Natural killer cell (primary cell): ENCODE measurements around the gene PDPN. TPM values are rescaled to one million over a fixed set of nuclear protein-coding genes. Genes with fewer than 3 reads are reported as not detected.

ENCODE experiments used
- ATAC-seq, 3 donors: fragments of 150-1000 bp in 2 of 3; fragments of 200-7000 bp in 1 of 3; cut with Tn5 transposase; 1 replicate in 1 of 3; 2 replicates in 2 of 3; pipeline ENCODE4 v1.10.0; 2021; ENCODE audit warnings: mild to moderate bottlenecking in 2 of 3, moderate library complexity in 2 of 3
- DNase-seq, 2 donors: peaks; one replicate each; pipeline versions ENCODE4 v3.0.0 to v3.0.0-alpha.2; 2013 to 2021; ENCODE audit warnings: mixed read lengths in 1 of 2
- H3K27ac ChIP-seq: one replicate; pipeline ENCODE4 v1.5.1; 2013; ENCODE audit warnings: mild to moderate bottlenecking, low read length
- H3K27me3 ChIP-seq: one replicate; pipeline ENCODE4 v1.6.1; 2013; ENCODE audit warnings: low read length; ENCODE audit not compliant: control insufficient read depth, insufficient read depth
- H3K36me3 ChIP-seq: one replicate; pipeline ENCODE4 v1.6.1; 2013; ENCODE audit warnings: low read length; ENCODE audit not compliant: control insufficient read depth, insufficient read depth
- H3K4me1 ChIP-seq: one replicate; pipeline ENCODE4 v1.6.1; 2013; ENCODE audit warnings: low read length; ENCODE audit not compliant: control insufficient read depth, insufficient read depth
- H3K4me3 ChIP-seq: one replicate; pipeline ENCODE4 v1.5.1; 2013; ENCODE audit warnings: low read length
- H3K9me3 ChIP-seq: one replicate; pipeline ENCODE4 v1.6.1; 2013; ENCODE audit warnings: low read length; ENCODE audit not compliant: control insufficient read depth, insufficient read depth
- H3K27ac Mint-ChIP-seq, 2 donors: one replicate each; pipeline ENCODE4 v1.8.0; 2022; ENCODE audit warnings: mild to moderate bottlenecking in 2 of 2, mixed read lengths in 2 of 2, moderate library complexity in 1 of 2
- H3K27me3 Mint-ChIP-seq, 2 donors: one replicate each; pipeline ENCODE4 v1.8.0; 2022; ENCODE audit warnings: low read depth in 2 of 2, mixed read lengths in 2 of 2
- H3K36me3 Mint-ChIP-seq: one replicate; pipeline ENCODE4 v1.8.0; 2022; ENCODE audit warnings: mixed read lengths
- H3K4me1 Mint-ChIP-seq, 2 donors: one replicate each; pipeline ENCODE4 v1.8.0; 2022; ENCODE audit warnings: mixed read lengths in 2 of 2
- H3K4me3 Mint-ChIP-seq: one replicate; pipeline ENCODE4 v1.8.0; 2022; ENCODE audit warnings: mild to moderate bottlenecking, moderate library complexity, mixed read lengths
- H3K9me3 Mint-ChIP-seq, 2 donors: one replicate each; pipeline ENCODE4 v1.8.0; 2022; ENCODE audit warnings: mixed read lengths in 2 of 2
- CTCF ChIP-seq: fragments of 200-600 bp; IDR thresholded peaks from one replicate; pipeline ENCODE4 v1.8.0; 2022; ENCODE audit warnings: antibody characterized with exemption
- WGBS: methylation state at CpG from one replicate; pipeline ENCODE4 v1.1.7; 2013; ENCODE audit warnings: missing lambda C conversion rate; ENCODE audit not compliant: insufficient coverage; 5-methylcytosine and 5-hydroxymethylcytosine counted together
- intact Hi-C: fragments of 100-400 bp; cut with micrococcal nuclease; formaldehyde crosslinking; loops from one replicate; pipeline ENCODE4 v1.14.2; 2022
- total RNA-seq, 4 donors: library from RNA; stranded (reverse); fragments of 120-200 nt in 1 of 4; gene quantifications; one replicate each; pipeline versions ENCODE4 v1.2.3 to v1.2.4, GENCODE V29; 2013 to 2022

PDPN gene
- total RNA-seq, 3 donors from 2014 or later (not counting 1 experiment from before 2014, with no cell fraction given), result not detected

GRCh38 chr1:13539683-13540082 lies 43.9 kb upstream of the PDPN start:
- DNase-seq (no peak), ATAC-seq (no peak)
- Mint-ChIP-seq H3K36me3 (no peaks in the 10 kb centered on the region), H3K4me1 (no peaks in the 10 kb centered on the region), H3K9me3 (no peaks in the 10 kb centered on the region), H3K27me3 (no peaks in the 10 kb centered on the region), H3K4me3 (no peak overlapping the region), H3K27ac (no peak overlapping the region)
- Histone ChIP-seq H3K4me1 (no peaks in the 10 kb centered on the region), H3K36me3 (no peaks in the 10 kb centered on the region), H3K27ac (no peak overlapping the region), H3K4me3 (no peak overlapping the region), H3K27me3 (no peaks in the 10 kb centered on the region), H3K9me3 (no peaks in the 10 kb centered on the region)
- intact Hi-C loops, result no loop called here
- 93% methylated on average over 2 of the region's 2 CpGs for whole genome bisulfite sequencing
- no peak for TF ChIP-seq CTCF

- 88% methylated on average over 8 of the region's 8 CpGs for WGBS
Measured at GRCh38 chr1:13540866-13541265, 42.8 kb upstream of the PDPN start.

DNA sequence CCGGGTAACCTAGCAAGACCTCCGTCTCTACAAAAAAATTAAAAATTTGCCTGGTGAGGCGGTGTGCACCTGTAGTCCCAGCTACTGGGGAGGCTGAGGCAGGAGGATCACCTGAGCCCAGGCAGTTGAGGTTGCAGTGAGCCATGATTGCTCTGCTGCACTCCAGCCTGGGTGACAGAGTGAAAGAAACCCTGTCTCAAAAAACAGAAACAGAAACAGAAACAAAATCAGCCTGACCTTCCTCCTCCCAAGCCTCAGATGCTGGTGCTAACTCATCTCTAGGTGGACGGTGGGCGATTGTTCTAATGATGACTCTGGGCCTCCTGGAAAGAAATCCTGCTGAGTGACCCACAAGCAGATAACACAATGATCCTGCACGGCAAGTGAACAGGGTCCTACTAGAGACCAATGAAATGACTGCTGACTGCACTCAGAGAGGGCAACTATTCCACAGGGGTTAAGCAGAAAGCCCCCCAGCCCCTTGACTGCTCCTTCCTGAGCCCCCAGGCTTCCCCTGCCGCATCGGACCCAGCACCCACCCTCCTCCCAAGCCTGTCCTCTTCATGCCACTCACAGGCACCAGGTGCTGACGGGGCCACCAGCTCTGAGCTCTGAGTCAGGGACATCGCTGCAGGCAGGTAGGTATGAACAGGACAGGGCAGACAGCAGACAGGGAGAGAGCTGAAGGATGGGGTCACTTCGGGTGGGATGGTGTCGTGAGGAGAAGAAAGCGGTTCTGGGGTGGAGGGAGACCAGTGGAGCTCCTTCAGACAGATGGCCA lies 42.0 kb upstream of the PDPN start:
- Mint-ChIP-seq H3K36me3 (no peaks in the 10 kb centered on the region), H3K27me3 (peaks cover 0 to 6% of the 10 kb centered on the region in 2 donors), H3K27ac (no peak overlapping the region), H3K9me3 (no peaks in the 10 kb centered on the region), H3K4me3 (no peak overlapping the region), H3K4me1 (no peaks in the 10 kb centered on the region)
- WGBS, result 84% methylated on average over 13 of the region's 13 CpGs
- Histone ChIP-seq H3K4me1 (no peaks in the 10 kb centered on the region), H3K9me3 (no peaks in the 10 kb centered on the region), H3K27ac (no peak overlapping the region), H3K4me3 (no peak overlapping the region), H3K36me3 (no peaks in the 10 kb centered on the region), H3K27me3 (no peaks in the 10 kb centered on the region)
- intact Hi-C loops, result no loop called here
- ATAC-seq (no peak), DNase-seq (no peak)
- no peak for TF ChIP-seq CTCF

More at GRCh38 chr1:13540866-13541265, 42.8 kb upstream of the PDPN start:
- H3K36me3 ChIP-seq, result no peaks in the 10 kb centered on the region
- H3K27ac ChIP-seq, result no peak overlapping the region
- Mint-ChIP-seq H3K4me3 (no peak overlapping the region), H3K9me3 (no peaks in the 10 kb centered on the region), H3K27ac (no peak overlapping the region), H3K27me3 (peaks cover 0 to 2% of the 10 kb centered on the region in 2 donors), H3K36me3 (no peaks in the 10 kb centered on the region), H3K4me1 (no peaks in the 10 kb centered on the region)
- TF ChIP-seq CTCF, result no peak
- no peak overlapping the region for H3K4me3 ChIP-seq
- DNase-seq (no peak), ATAC-seq (no peak)
- intact Hi-C loops, result no loop called here
- H3K27me3 ChIP-seq, result no peaks in the 10 kb centered on the region
- H3K4me1 ChIP-seq, result no peaks in the 10 kb centered on the region
- no peaks in the 10 kb centered on the region for H3K9me3 ChIP-seq
